Measurements from ENCODE around the gene PAM16.

PAM16 gene

DNA sequence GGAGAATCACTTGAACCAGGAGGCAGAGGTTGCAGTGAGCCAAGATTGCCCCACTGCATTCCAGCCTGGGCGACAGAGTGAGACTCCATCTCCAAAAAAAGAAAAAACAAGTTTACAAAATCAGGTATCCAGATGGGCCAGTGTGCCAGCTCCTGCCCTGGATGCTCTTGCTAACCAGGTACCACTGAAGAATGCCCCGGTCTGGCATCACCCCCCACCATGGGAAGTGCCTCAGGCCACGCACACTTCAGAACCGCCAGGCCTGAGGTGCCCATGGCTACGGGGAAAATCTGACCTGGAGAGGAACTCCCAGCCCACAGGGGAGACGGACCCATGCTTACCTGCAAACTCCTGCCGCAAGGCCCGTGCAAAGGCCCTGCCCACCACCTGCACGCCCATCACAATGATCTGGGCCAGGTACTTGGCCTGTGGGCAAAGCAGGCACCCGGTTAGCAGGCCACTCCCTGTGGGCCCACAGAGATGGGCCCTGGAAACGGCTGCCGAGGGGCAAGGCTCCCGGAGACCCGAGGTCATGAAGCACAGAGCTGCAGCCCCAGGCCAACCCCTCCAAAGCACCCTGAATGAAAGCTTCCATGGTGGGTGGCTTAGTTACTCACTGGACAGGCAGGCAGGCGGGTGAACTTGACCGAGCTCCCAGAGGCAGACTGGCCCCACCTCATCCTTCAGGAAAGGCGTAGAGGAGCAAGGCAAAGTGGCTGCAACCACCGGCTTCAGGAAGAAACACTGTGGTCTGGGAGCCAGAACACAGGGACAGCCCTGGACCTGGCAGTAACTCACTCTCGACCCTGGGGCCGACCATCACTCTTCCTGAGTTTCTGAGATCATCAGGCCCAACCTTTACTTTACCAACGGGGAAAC lies 8.0 kb downstream of the PAM16 start:
- no peak overlapping the region for H3K4me3 ChIP-seq (ENCODE audit: low read depth, low read length)
- DNase-seq (ENCODE audit: low read depth, low spot score), result no peak
- TF ChIP-seq, protein P1, sequence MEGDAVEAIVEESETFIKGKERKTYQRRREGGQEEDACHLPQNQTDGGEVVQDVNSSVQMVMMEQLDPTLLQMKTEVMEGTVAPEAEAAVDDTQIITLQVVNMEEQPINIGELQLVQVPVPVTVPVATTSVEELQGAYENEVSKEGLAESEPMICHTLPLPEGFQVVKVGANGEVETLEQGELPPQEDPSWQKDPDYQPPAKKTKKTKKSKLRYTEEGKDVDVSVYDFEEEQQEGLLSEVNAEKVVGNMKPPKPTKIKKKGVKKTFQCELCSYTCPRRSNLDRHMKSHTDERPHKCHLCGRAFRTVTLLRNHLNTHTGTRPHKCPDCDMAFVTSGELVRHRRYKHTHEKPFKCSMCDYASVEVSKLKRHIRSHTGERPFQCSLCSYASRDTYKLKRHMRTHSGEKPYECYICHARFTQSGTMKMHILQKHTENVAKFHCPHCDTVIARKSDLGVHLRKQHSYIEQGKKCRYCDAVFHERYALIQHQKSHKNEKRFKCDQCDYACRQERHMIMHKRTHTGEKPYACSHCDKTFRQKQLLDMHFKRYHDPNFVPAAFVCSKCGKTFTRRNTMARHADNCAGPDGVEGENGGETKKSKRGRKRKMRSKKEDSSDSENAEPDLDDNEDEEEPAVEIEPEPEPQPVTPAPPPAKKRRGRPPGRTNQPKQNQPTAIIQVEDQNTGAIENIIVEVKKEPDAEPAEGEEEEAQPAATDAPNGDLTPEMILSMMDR (IDR thresholded peaks at IDR 0.05; ENCODE audit: low read depth, low read length), result no peak
- in situ Hi-C loops (cut with HindIII; ENCODE audit: low sequenced_read_pairs), result no loop called here

DNA sequence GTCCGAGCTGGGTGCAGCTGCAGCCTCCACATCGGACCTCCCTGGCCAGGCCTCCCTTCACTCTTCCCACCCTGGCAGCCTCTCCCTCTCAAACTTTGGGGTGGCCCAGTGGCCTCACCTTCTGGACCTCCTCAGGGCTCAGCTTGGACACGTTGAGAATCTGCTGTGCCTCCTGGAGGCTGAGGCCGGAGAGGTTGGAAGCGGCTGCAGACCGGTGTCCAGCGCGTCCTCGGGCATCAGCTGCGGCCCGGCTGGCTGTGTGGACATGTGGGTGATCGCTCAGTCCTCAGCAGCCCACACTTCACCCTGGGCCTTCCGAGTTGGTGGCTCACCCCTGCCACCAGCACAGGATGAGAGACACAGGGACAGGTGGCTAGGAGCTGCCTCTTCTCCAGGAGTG lies 9.9 kb downstream of the PAM16 start:
- TF ChIP-seq, protein P1 (IDR thresholded peaks at IDR 0.05; ENCODE audit: low read depth, low read length), result no peak
- in situ Hi-C loops (cut with HindIII; ENCODE audit: low sequenced_read_pairs), result no loop called here
- no peak for DNase-seq (ENCODE audit: low read depth, low spot score)
- no peak overlapping the region for H3K4me3 ChIP-seq (ENCODE audit: low read depth, low read length)

DNA sequence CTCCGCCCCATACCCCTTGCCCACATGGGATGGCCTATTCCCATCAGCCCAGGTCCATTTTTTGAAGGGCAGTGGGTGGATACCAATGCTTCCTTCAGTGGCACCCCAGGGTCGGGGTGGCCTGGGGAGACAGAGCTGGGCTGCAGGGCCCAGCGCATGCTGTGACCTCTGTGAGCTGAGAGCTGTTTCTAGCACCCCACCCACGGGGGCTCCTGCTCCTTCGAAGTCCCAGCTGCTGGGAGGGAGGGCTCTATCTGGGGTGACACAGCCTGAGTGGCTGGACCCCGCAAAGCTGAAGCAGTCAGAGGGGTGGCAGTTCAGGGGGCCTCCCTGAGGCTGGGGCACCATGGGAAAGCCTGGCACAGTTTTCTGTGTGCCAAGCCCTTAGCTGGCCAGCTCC lies 10.7 kb downstream of the PAM16 start:
- DNase-seq (ENCODE audit: low read depth, low spot score), result no peak
- H3K4me3 ChIP-seq (ENCODE audit: low read depth, low read length), result no peak overlapping the region
- in situ Hi-C loops (cut with HindIII; ENCODE audit: low sequenced_read_pairs), result no loop called here
- TF ChIP-seq, protein P1 (IDR thresholded peaks at IDR 0.05; ENCODE audit: low read depth, low read length), result no peak

DNA sequence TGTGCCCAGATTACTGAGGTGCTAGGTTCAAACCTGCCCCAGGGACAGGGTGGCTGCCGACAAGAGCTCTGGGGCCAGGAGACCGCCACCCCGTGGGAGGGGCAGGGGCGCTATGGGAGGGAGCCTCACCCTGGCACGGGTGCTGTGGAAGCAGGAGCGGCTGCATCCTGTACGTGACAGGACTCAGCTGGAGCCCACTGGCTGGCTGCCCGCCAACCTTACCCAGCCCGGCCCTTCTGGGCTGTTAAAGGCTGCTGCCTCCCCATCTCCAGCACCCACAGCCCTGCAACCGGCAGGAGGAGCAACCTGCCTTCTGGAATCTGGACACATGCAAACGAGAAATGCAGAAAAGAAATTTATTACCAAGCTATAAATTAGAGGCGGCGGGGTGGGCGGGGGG lies 11.2 kb downstream of the PAM16 start:
- TF ChIP-seq, protein P1 (IDR thresholded peaks at IDR 0.05; ENCODE audit: low read depth, low read length), result no peak
- no peak overlapping the region for H3K4me3 ChIP-seq (ENCODE audit: low read depth, low read length)
- peak; percentile 31 for DNase-seq (ENCODE audit: low read depth, low spot score)
- in situ Hi-C loops (cut with HindIII; ENCODE audit: low sequenced_read_pairs), result no loop called here

DNA sequence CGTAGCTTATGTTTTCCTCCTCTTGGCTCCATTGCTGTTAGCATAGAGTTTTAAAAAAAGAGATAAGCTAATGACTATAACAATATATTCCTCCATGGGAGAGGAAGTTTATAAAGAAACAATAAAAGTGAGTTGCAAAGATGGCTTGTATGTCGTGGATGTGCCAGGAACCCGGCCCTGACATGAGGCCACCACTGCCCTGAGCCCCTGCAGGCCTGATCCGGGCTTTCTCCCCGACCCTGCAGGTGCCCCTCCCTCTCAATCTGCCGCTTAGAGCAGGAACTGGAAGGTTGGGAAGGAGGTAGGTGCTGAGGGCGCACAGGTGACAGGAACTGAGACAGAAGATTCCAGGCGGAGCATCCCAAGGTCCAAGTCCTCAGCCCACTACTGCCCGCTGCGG lies 11.7 kb downstream of the PAM16 start:
- TF ChIP-seq, protein P1 (IDR thresholded peaks at IDR 0.05; ENCODE audit: low read depth, low read length), result no peak
- in situ Hi-C loops (cut with HindIII; ENCODE audit: low sequenced_read_pairs), result no loop called here
- no peak overlapping the region for H3K4me3 ChIP-seq (ENCODE audit: low read depth, low read length)
- no peak for DNase-seq (ENCODE audit: low read depth, low spot score)

DNA sequence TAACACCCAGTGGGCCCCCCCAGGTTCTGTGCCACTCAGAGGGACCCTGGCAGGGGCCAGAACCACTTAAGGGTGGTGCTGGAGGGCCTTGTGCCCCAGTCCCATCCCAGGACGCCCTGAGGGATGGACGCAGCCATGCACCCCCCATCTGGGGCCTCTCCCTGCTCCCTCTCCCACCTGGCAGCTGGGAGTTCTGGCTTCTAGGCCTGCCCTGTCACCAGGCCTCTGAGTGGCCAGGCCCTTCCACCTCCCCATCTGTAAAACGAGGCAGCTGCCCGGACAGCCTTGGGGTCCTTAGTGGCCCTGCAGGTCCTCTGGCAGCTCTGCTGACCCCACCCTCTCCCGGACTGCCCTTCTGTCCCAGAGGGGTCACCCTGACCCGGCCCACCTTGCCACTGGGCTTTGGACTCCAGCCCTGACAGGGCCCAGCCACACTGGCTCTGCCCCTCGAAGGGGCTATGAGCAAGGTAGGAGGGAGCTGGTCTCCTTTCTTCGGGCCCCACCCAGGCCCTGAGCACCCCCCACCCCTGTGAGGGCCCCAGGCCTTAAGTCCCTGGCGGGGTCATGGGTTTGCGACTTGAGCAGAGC lies 12.3 kb downstream of the PAM16 start:
- H3K4me3 ChIP-seq (ENCODE audit: low read depth, low read length), result no peak overlapping the region
- TF ChIP-seq, protein P1 (IDR thresholded peaks at IDR 0.05; ENCODE audit: low read depth, low read length), result no peak
- in situ Hi-C loops (cut with HindIII; ENCODE audit: low sequenced_read_pairs), result no loop called here
- DNase-seq (ENCODE audit: low read depth, low spot score), result no peak

Data from astrocyte of the spinal cord (primary cell).